Measurements from ENCODE around the gene TEC. TPM values are rescaled to one million over a fixed set of nuclear protein-coding genes. Genes with fewer than 3 reads are reported as not detected.

TEC gene
- total and polyA plus RNA-seq, 2 of the 8 experiments (the other 6 are each of a cell fraction or from before 2014, with no cell fraction given), result 0.73 to 1.8 TPM

DNA sequence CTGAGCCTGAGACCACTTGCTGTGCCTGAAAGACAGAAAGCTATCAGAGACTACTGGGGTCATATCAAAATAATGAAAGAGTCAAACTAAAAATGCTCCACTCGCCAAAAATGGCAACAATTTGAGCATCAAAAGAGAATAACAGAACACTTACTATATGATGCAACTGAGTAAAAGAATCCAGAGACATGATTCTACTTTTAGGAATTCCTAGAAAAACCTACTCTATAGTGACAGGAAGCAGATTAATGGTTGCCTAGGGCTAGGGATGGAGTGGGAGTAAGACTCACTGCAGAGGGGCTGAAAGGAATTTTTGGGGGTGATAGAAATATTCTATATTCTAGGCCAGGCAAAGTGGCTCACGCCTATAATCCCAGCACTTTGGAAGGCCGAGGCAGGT, 42.3 kb upstream of the TEC start:
- POLR2A ChIA-PET (ENCODE audit: partially characterized antibody), result no interaction called here
- H3K23ac ChIP-seq (ENCODE audit: insufficient read length), result no peak overlapping the region
- 94% methylated on average over 3 of the region's 3 CpGs; no CpG with 5 or more reads in 1 of the 2 experiments for WGBS, 2 experiments (ENCODE audit: extremely low coverage in 1 of 2, insufficient coverage in 1 of 2, insufficient read length in 1 of 2, insufficient replicate concordance in 2 of 2, low coverage in 1 of 2, low lambda C conversion rate in 2 of 2, missing lambda C conversion rate in 1 of 2)
- no peaks in the 10 kb centered on the region for H3K4me1 ChIP-seq (replicated peaks in 1 of 4; ENCODE audit: control insufficient read depth in 3 of 4, insufficient read depth in 4 of 4, low read length in 3 of 4)
- DNase-seq (ENCODE audit: low read depth in 1 of 2, low spot score in 2 of 2) (no peak), FAIRE-seq (no peak)
- H2BK20ac ChIP-seq (ENCODE audit: low read length), result no peak overlapping the region
- CTCF ChIA-PET (ENCODE audit: partially characterized antibody), result interaction anchor here (0.5 to 1.2 kb wide), 2 partner anchors 16 to 18 kb away, joined by 3 to 4 read pairs; no protein-coding TSS in a partner anchor
- no peaks in the 10 kb centered on the region for H3K79me2 ChIP-seq (ENCODE audit: control insufficient read depth in 1 of 2, insufficient read depth in 2 of 2, low read length in 2 of 2)
- H3K14ac ChIP-seq (ENCODE audit: insufficient read length), result no peak overlapping the region
- H3K9ac ChIP-seq (replicated peaks in 1 of 4; ENCODE audit: extremely low read depth in 1 of 4, low read depth in 3 of 4, low read length in 3 of 4), result no peak overlapping the region
- no peaks in the 10 kb centered on the region for H3K9me3 ChIP-seq (ENCODE audit: insufficient read depth in 2 of 2, low read depth in 1 of 2, low read length in 1 of 2)
- no peak overlapping the region for H3K27ac ChIP-seq (ENCODE audit: low read depth, low read length)
- no peak overlapping the region for H3K4ac ChIP-seq (replicated peaks; ENCODE audit: insufficient read length, low read depth, low read length)
- H2AFZ ChIP-seq (ENCODE audit: low read length), result no peak overlapping the region
- H3K4me2 ChIP-seq (ENCODE audit: insufficient read depth in 1 of 2, low read depth in 2 of 2, low read length in 2 of 2), result no peak overlapping the region
- no peak overlapping the region for H4K5ac ChIP-seq (ENCODE audit: insufficient read length, low read depth, low read length)
- H3K36me3 ChIP-seq (ENCODE audit: control insufficient read depth in 2 of 4, insufficient read depth in 4 of 4, low read length in 3 of 4), result no peaks in the 10 kb centered on the region
- no peak overlapping the region for H2BK5ac ChIP-seq (ENCODE audit: low read depth, low read length)
- H4K91ac ChIP-seq (replicated peaks; ENCODE audit: insufficient read length, low read length), result no peak overlapping the region
- no peak overlapping the region for H2BK15ac ChIP-seq (ENCODE audit: low read length)
- no peak overlapping the region for H3K4me3 ChIP-seq (ENCODE audit: extremely low read depth in 1 of 4, insufficient read depth in 2 of 4, low read depth in 3 of 4, low read length in 4 of 4)
- H2BK120ac ChIP-seq (replicated peaks; ENCODE audit: low read depth, low read length), result no peak overlapping the region
- H3K18ac ChIP-seq (ENCODE audit: extremely low read depth, low read length), result no peak overlapping the region
- no peaks in the 10 kb centered on the region for H3K23me2 ChIP-seq (ENCODE audit: low read depth, low read length)
- H4K20me1 ChIP-seq (replicated peaks in 1 of 2; ENCODE audit: control insufficient read depth in 1 of 2, insufficient read depth in 2 of 2, low read length in 2 of 2), result no peaks in the 10 kb centered on the region
- H2BK12ac ChIP-seq (ENCODE audit: low read depth, low read length), result no peak overlapping the region
- no peaks in the 10 kb centered on the region for H3K27me3 ChIP-seq (replicated peaks in 1 of 4; ENCODE audit: control insufficient read depth in 3 of 4, extremely low read depth in 1 of 4, insufficient read depth in 3 of 4, low read length in 3 of 4)
- no peaks in the 10 kb centered on the region for H3K79me1 ChIP-seq (ENCODE audit: low read depth, low read length)
- H2AK5ac ChIP-seq (ENCODE audit: low read depth, low read length), result no peak overlapping the region
- no peak overlapping the region for H3K56ac ChIP-seq (replicated peaks; ENCODE audit: insufficient read length, low read depth, low read length)
- no peak overlapping the region for H4K8ac ChIP-seq (ENCODE audit: extremely low read depth, insufficient read depth, low read length)
- no peak for TF ChIP-seq TAF7 (optimal IDR thresholded peaks at IDR 0.05; ENCODE audit: borderline replicate concordance, low read depth, low read length)
- TF ChIP-seq RXRA (IDR thresholded peaks at IDR 0.05; ENCODE audit: insufficient read depth, low read depth, low read length), result no peak
- TF ChIP-seq TAF1 (IDR thresholded peaks at IDR 0.05; ENCODE audit: low read depth, low read length), result no peak
- no peak for TF ChIP-seq TCF12 (IDR thresholded peaks at IDR 0.05; ENCODE audit: low read depth, low read length)
- no peak for TF ChIP-seq KDM1A (IDR thresholded peaks at IDR 0.05; ENCODE audit: borderline replicate concordance, low read length)
- no peak for TF ChIP-seq ASH2L (IDR thresholded peaks at IDR 0.05; ENCODE audit: low read length)
- TF ChIP-seq HDAC2 (IDR thresholded peaks at IDR 0.05; ENCODE audit: borderline replicate concordance in 1 of 2, low read depth in 2 of 2, low read length in 2 of 2), result no peak
- TF ChIP-seq, protein P1, sequence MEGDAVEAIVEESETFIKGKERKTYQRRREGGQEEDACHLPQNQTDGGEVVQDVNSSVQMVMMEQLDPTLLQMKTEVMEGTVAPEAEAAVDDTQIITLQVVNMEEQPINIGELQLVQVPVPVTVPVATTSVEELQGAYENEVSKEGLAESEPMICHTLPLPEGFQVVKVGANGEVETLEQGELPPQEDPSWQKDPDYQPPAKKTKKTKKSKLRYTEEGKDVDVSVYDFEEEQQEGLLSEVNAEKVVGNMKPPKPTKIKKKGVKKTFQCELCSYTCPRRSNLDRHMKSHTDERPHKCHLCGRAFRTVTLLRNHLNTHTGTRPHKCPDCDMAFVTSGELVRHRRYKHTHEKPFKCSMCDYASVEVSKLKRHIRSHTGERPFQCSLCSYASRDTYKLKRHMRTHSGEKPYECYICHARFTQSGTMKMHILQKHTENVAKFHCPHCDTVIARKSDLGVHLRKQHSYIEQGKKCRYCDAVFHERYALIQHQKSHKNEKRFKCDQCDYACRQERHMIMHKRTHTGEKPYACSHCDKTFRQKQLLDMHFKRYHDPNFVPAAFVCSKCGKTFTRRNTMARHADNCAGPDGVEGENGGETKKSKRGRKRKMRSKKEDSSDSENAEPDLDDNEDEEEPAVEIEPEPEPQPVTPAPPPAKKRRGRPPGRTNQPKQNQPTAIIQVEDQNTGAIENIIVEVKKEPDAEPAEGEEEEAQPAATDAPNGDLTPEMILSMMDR (IDR thresholded peaks at IDR 0.05; ENCODE audit: control extremely low read depth in 1 of 3, insufficient read depth in 1 of 3, low read depth in 1 of 3, low read length in 3 of 3), result no peak
- TF ChIP-seq CBX8 (IDR thresholded peaks at IDR 0.05; ENCODE audit: borderline replicate concordance, low read depth, low read length), result no peak
- TF ChIP-seq JUN (IDR thresholded peaks at IDR 0.05; ENCODE audit: low read depth, low read length), result no peak
- no peak for TF ChIP-seq RBBP5 (IDR thresholded peaks at IDR 0.05; ENCODE audit: borderline replicate concordance, low read depth, low read length)
- TF ChIP-seq CTBP2 (IDR thresholded peaks at IDR 0.05; ENCODE audit: borderline replicate concordance, insufficient read depth, insufficient read length, low read length), result no peak

Measured in H1 (cell line).